HG03342 (cell line): ENCODE data around the gene PYGO1.
"Not testable (repeated sequence)": the region's sequence is repeated elsewhere in the genome, so short reads cannot be mapped to it uniquely, and the experiment has no call there.

ENCODE experiments used
- ATAC-seq: cut with Tn5 transposase; IDR thresholded peaks from one replicate; pipeline ENCODE4 v1.9.1; 2021; ENCODE audit warnings: mild to moderate bottlenecking, moderate library complexity; ENCODE audit not compliant: unreplicated experiment

Gene PYGO1, protein sequence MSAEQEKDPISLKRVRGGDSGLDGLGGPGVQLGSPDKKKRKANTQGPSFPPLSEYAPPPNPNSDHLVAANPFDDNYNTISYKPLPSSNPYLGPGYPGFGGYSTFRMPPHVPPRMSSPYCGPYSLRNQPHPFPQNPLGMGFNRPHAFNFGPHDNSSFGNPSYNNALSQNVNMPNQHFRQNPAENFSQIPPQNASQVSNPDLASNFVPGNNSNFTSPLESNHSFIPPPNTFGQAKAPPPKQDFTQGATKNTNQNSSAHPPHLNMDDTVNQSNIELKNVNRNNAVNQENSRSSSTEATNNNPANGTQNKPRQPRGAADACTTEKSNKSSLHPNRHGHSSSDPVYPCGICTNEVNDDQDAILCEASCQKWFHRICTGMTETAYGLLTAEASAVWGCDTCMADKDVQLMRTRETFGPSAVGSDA

DNA sequence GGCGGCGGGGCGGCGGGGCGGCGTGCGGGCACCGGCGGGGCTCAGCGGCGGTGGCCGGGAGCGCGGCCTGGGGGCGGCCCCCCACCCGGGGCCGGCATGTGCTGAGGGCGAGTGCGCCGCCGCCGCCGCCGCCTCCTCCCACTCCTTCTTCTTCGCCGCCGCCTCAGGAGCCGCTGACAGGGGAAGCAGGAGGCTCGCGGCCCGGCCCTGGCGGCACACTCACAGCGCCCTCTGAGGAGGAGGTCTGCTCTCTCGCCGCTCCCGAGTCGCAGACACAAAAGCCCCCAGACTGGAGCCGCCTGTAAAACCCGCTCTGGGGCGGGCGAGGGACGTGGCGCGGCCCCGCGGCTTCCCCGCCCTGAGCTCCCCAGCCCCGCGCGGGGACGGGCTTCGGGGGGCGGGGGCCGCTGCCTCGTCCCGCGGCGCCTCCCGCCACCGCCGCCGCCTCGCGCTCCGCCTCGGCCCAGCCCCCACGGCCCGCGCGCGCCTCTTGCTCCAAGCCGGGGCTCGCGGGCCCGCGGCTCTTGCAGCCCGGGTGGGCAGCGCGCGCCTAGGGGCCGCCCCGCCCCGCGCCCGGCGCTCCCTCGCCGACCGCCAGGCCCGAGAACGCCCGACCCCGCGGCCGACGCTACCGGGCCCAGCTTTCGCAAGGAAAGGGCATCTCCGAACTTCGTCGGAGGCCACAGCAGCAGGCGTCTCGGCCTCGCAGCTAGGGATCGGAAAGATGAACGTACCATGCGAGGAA lies at the start of gene PYGO1:
Gene PYGO1 (minus strand): TSS at position 276 of the 745 bp plus-strand sequence. CDS start 462 bp downstream, outside the sequence.
- peak; percentile 55 for ATAC-seq

DNA sequence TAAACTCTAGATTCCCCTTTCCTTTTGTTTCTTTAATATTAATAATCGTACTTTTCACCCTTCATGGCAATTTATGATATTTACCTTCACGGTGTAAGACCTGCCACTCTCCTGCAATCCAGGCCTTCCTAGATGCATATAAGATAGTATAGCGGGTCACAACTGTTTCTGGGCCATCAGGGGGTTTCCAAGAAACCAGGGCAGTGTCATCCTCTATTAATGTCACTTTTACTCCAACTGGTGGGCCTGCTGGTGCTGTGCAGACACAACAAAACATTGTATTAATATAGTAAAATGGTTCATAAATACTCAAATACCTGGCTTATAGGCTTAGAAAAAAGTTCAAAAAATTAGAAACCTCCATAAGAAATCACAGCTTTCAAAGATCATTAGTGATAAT lies 48.9 kb upstream of the PYGO1 start:
- ATAC-seq = no peak

GRCh38 chr15:55633731-55634130 lies 45.6 kb upstream of the PYGO1 start:
- ATAC-seq = no peak

- ATAC-seq = no peak
Observed at GRCh38 chr15:55632434-55632833, 44.3 kb upstream of the PYGO1 start.

DNA sequence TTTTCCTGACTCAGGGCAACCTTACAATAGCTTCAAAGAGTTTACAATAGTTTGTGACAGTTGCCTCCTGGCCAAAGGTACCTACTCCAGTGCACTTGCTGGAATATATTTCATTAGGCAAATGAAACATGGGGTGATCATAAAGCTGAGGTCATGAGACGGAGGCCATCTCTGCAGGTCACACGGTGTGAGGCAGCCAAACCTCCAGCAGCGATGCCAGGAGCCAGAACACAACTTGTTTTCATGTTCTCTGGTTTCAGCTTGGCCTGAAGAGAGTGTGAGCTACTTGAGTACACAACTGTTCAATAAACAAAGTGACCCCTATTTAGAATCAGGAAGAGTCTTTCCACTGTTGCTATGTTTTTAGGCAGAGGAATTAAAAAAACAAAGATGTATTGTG lies 42.7 kb upstream of the PYGO1 start:
- ATAC-seq = no peak

DNA sequence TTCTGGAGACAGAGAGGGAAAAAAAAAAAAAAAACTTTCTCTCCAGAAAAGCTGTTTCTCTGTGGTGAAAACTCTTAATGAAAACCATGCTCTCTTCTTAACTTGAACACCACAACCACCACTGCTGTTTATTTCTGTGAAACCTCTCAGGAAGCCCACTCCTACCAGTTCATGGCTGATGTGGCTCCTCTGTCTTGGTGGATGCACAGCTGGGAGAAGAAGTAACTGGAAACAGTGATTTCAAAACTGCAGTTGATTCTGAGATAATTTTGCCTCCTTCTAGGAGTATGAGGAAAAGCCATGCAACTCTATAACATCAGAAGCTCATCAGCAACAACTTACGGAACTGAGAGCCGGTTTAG lies 40.2 kb upstream of the PYGO1 start:
- no peak for ATAC-seq

DNA sequence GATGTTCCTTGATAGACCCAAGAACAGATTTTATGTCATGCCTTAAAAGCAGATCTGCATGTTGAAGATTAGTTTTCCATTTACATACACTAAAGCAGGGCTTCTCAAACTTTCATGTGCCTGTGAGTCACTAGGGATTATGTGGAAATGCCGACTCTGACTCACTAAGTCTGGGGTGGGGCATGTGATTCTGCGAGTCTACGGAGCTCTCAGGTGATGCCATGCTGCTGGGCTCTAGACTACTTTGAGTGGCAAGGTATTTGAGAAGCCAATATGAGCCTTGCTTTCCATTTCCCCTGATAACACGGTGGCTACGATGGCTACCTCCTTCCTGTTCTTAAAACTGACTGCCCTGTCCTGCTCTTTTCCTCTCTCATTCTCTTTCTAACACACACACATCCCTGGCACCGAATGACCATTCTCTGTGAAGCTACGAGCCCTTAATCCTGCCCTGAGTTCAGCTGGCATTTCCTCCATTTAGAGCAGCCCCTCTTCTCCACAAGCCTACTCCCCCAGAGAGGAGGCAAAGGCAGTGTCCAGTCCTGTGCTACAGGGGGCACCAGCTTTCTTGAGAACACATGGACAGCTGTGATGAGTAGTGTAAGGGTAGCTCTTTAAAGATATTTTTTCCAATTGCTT lies 39.7 kb upstream of the PYGO1 start:
- ATAC-seq = no peak

GRCh38 chr15:55619783-55620182 lies 31.6 kb upstream of the PYGO1 start:
- no peak for ATAC-seq

- no peak for ATAC-seq
Observed at GRCh38 chr15:55618387-55618786, 30.2 kb upstream of the PYGO1 start.

DNA sequence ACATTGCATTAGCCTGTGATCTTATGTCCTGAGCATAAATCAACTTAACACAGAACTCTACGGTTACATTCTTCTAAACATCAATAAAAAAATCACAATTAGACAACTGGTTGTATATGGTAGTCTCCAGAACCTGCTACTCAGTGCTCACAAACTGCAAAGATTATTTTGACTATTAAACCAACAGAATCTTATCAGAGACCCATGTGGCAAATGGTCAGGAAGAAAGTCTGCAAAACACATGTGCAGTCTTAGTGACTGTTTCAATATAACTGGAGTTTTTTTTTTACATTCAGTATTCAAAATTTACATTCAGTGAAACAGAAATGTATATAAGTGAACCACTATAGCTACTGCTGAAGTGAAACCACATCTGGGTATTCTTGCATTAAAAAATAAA lies 27.3 kb upstream of the PYGO1 start:
- no peak for ATAC-seq

DNA sequence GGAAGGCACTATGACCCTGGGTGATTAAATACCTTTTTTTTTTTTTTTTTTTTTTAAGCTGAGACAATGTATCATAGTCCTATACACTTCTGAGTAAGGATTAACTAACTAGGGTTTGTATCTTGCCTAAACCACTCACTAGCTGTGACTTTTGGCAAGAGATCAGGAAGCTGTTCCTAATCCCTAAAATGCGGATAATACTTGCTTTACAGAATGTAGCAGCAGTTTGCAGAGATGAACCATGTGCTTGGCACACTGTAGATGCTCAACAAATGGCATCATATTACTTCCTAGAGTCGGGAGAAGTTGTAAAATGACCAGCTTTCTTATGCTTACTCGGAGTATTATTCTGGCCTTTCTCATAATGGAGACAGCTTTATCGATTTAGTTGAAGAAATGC lies 25.6 kb upstream of the PYGO1 start:
- no peak for ATAC-seq

GRCh38 chr15:55606214-55606613 lies 18.1 kb upstream of the PYGO1 start:
- ATAC-seq = no peak

GRCh38 chr15:55601374-55601773 lies 13.2 kb upstream of the PYGO1 start:
- ATAC-seq = no peak

DNA sequence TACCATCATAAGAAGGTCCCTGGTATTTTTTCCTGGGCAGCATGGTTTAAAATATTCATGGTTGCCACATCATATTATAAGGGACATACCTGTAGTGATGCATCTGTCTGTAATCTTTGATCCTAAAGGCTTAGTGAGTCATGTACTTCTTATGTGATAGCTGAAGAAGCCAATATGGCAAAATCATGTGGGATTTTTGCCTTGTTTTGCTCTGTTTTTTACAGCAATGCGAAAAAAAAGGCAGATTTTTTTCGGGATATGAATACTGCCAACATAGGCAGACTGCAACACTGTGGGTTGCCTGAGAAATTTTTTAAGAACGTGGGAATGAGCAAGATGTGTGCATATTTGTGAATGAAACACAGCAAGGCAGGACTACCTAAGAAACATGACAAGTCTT lies 11.3 kb upstream of the PYGO1 start:
- ATAC-seq = no peak

DNA sequence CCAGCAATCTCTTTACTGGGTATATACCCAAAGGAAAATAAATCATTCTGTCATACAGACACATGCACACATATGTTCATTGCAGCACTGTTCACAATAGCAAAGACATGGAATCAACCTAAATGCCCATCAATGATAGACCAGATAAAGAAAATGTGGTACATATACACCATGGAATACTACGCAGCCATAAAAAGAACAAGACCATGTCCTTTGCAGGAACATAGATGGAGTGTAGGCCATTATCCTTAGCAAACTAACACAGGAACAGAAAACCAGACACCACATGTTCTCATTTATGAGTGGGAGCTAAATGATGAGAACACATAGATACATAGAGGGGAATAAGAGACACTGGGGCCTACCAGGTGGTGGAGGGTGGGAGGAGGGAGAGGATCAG lies 4.9 kb upstream of the PYGO1 start:
- ATAC-seq = not testable (repeated sequence)

GRCh38 chr15:55590788-55591187 lies 2.6 kb upstream of the PYGO1 start:
- ATAC-seq = no peak

- ATAC-seq = no peak
Observed at GRCh38 chr15:55589287-55589686, 1.1 kb upstream of the PYGO1 start.

DNA sequence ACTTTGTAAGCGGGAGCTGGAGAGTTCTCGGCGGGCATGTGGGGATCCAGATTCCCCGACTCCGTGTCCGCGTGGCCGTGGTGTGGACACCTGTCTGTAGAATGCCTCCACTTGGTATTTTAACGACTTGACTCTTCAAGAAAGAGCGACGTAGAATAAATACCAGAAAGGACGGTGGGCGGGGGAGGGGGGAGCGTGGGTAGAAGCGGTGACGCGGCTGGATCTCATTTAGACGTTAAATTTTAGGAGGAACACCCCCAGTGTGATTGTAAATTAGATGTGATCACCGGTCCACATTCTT lies 620 bp upstream of the PYGO1 start:
- no peak for ATAC-seq

- peak; percentile 41 for ATAC-seq
Observed at GRCh38 chr15:55587321-55588069, 650 bp downstream of the PYGO1 start.

DNA sequence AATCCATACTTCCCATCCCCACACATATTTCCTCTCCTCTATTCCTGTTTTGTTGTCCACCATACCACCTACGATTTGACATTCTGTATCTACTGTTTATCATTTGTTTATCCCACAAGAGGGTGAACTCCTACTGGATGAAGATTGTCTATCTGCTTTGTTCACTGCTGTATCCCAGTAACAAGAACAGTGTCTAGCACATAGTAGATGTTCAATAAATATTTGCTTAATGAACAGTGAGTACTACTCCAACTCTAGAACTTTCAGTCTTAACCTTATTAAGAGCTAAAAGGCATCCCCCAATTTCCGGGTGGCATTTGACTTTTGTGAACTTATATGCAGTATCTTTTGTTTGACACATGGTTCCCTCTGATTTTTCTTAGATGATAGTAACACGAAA lies 1.3 kb downstream of the PYGO1 start:
- no peak for ATAC-seq

DNA sequence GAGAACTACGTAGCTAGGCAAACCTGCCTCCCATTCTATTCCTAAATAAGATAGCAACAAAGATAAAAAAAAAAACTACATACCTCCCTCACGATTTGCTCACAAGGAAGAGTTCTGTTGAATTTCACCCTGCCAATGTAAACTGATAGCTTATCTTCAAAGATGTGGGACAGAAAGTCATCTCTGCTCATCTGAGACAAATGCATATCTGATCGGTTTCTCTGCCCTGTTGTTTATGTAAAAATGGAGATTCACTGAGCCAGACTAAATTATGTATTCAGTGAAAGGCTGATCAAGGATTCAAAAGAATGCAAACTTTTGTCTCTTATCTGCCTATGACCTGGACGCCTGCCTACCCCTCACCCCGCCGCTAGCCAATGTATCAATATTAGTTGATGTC lies 11.2 kb downstream of the PYGO1 start:
- no peak for ATAC-seq
